Spleen (tissue), 7 donors: Measurements from ENCODE around the gene GRIK4.

Source experiments
- POLR2A ChIP-seq, 3 donors: fragments of 450-650 bp; IDR thresholded peaks; one replicate each; pipeline ENCODE4 v1.5.1; 2017; ENCODE audit warnings: antibody characterized with exemption in 3 of 3, mild to moderate bottlenecking in 1 of 3
- TF ChIP-seq, protein P1 (sequence below), 11 experiments: fragments of 200-600 bp in 7 of 11; fragments of 450-650 bp in 4 of 11; sonication (generic) in 4 of 11; IDR thresholded peaks in 8 of 11; conservative IDR thresholded peaks in 3 of 11; 1 replicate in 7 of 11; 2 replicates in 4 of 11; pipeline versions ENCODE4 v1.4.0 to v1.8.0; 2016 to 2021; ENCODE audit warnings: antibody characterized with exemption in 11 of 11, inconsistent platforms in 4 of 11, mild to moderate bottlenecking in 1 of 11
- donor health status: DM: no; HTN: no; CAD: no; lungs with moderate emphysema.
- donor health status: DM: no; HTN: no; CAD: no.
- donor health status: DM: no; HTN: no; CAD: no.

DNA sequence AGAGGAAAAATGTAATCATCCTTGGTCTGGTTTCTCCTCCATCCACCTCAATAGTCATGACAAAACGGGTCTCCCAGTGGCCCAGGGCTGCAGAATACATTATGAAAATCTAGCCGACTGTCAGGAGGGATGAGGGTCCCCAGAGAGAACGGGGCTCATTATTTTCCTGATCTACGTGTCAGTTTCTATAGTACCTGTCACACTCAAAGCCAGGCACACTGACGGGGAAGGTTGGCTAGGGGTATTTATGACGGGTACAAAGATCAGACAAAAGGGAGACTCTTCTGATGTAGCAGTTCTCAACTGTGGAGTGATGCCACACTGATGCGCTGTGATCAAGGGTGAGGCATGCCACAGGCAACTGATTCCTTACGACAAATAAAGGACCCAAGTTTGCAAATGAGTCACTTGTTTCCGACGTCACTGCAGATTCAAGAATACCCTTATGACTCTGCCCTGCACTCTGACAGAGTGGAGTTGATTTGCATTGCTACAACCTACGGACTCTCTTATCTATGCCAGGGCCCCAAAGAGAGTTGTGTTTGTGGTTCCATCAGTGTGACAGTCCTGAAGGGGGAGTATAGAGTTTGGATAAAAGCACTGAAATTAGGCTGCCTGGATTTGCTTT is 324.2 kb downstream of the GRIK4 start:
- TF ChIP-seq, protein P1, sequence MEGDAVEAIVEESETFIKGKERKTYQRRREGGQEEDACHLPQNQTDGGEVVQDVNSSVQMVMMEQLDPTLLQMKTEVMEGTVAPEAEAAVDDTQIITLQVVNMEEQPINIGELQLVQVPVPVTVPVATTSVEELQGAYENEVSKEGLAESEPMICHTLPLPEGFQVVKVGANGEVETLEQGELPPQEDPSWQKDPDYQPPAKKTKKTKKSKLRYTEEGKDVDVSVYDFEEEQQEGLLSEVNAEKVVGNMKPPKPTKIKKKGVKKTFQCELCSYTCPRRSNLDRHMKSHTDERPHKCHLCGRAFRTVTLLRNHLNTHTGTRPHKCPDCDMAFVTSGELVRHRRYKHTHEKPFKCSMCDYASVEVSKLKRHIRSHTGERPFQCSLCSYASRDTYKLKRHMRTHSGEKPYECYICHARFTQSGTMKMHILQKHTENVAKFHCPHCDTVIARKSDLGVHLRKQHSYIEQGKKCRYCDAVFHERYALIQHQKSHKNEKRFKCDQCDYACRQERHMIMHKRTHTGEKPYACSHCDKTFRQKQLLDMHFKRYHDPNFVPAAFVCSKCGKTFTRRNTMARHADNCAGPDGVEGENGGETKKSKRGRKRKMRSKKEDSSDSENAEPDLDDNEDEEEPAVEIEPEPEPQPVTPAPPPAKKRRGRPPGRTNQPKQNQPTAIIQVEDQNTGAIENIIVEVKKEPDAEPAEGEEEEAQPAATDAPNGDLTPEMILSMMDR (IDR thresholded peaks at IDR 0.05 in 8 of 11, conservative IDR thresholded peaks at IDR 0.05 in 3 of 11) = no peak
- TF ChIP-seq POLR2A (IDR thresholded peaks at IDR 0.05) = no peak
